Measurements from ENCODE around the gene TRIM63.
A peak's percentile ranks its signal among the peaks of the same experiment; 100 is the strongest.

The TRIM63 gene

GRCh38 chr1:26053718-26054560, 13.5 kb downstream of the TRIM63 start:
- DNase-seq: no peak

GRCh38 chr1:26050248-26050640, 17.2 kb downstream of the TRIM63 start:
- DNase-seq: no peak

- no peak for DNase-seq
Measured at GRCh38 chr1:26049531-26050247, 17.7 kb downstream of the TRIM63 start.

- no peak for DNase-seq
Measured at GRCh38 chr1:26047278-26047874, 20.1 kb downstream of the TRIM63 start.

- DNase-seq: no peak
Measured at GRCh38 chr1:26046246-26047095, 21.0 kb downstream of the TRIM63 start.

GRCh38 chr1:26045722-26046245, 21.6 kb downstream of the TRIM63 start, which contains the start of gene SLC30A2:
Gene SLC30A2 (minus strand): TSS chr1:26046118. CDS start chr1:26045896, 222 bp downstream.
- DNase-seq: no peak

- no peak for DNase-seq
Measured at GRCh38 chr1:26044971-26045721, 22.3 kb downstream of the TRIM63 start.

- DNase-seq: no peak
Measured at GRCh38 chr1:26044414-26044813, 23.0 kb downstream of the TRIM63 start.

GRCh38 chr1:26043765-26044164, 23.7 kb downstream of the TRIM63 start:
- DNase-seq: no peak

GRCh38 chr1:26041978-26042377, 25.5 kb downstream of the TRIM63 start:
- no peak for DNase-seq

- peak; percentile 12 for DNase-seq
Measured at GRCh38 chr1:26041401-26041800, 26.0 kb downstream of the TRIM63 start.

GRCh38 chr1:26038904-26039303, 28.5 kb downstream of the TRIM63 start:
- DNase-seq: no peak

- peak; percentile 31 for DNase-seq
Measured at GRCh38 chr1:26038477-26038876, 29.0 kb downstream of the TRIM63 start.

GRCh38 chr1:26037904-26038303, 29.5 kb downstream of the TRIM63 start:
- no peak for DNase-seq

GRCh38 chr1:26036756-26037281, 30.6 kb downstream of the TRIM63 start:
- no peak for DNase-seq

GRCh38 chr1:26035959-26036755, 31.3 kb downstream of the TRIM63 start:
- DNase-seq: peak; percentile 51

GRCh38 chr1:26035203-26035958, 32.0 kb downstream of the TRIM63 start:
- DNase-seq: peak; percentile 96

- peak; percentile 57 for DNase-seq
Measured at GRCh38 chr1:26034504-26035202, 32.8 kb downstream of the TRIM63 start.
